Heart left ventricle (tissue), 13 donors: Measurements from ENCODE around the gene CBX4.

ENCODE experiments used
- POLR2A ChIP-seq, 2 donors: fragments of 450-650 bp; IDR thresholded peaks; one replicate each; pipeline ENCODE4 v1.6.1; 2017; ENCODE audit warnings: antibody characterized with exemption in 2 of 2, mild to moderate bottlenecking in 2 of 2, moderate library complexity in 2 of 2
- TF ChIP-seq, protein P1 (sequence below), 12 donors: fragments of 200-600 bp; sonication (generic) in 4 of 12; IDR thresholded peaks; one replicate each; pipeline versions ENCODE4 v1.5.0 to v1.8.0; 2018 to 2022; ENCODE audit warnings: antibody characterized with exemption in 12 of 12, mild to moderate bottlenecking in 5 of 12
- donor health status: ischemic (EF 13 %, LVEDD 7.1; RV severe dilation, severe dysfunction).
- donor health status: DM: no; HTN: yes; CAD: no.
- donor health status: DM: no; HTN: no; CAD: no.
- donor health status: ischemic (EF 25% LVEDD 6.9; RV normal size, moderate dysfunction).
- donor health status: ischemic (EF 25% LVEDD 5.7; RV mildly dilated, moderate dysfunction).
- donor health status: ischemic (EF 35%, LVEDD 5.7; RV mildly dilated, moderate dysfunction).
- donor health status: nonischemic (EF 11% LVEDD 7.7; RV severe dilation, severe dysfunction).
- donor health status: DM: yes; HTN: yes; CAD: no.
- donor health status: PGD.
- donor health status: ischemic (EF 29% LVEDD 5.4; RV normal size, mild dysfunction).
- donor health status: nonischemic (EF 23%, LVEDD 6.1; RV moderate dilation, normal function).

DNA sequence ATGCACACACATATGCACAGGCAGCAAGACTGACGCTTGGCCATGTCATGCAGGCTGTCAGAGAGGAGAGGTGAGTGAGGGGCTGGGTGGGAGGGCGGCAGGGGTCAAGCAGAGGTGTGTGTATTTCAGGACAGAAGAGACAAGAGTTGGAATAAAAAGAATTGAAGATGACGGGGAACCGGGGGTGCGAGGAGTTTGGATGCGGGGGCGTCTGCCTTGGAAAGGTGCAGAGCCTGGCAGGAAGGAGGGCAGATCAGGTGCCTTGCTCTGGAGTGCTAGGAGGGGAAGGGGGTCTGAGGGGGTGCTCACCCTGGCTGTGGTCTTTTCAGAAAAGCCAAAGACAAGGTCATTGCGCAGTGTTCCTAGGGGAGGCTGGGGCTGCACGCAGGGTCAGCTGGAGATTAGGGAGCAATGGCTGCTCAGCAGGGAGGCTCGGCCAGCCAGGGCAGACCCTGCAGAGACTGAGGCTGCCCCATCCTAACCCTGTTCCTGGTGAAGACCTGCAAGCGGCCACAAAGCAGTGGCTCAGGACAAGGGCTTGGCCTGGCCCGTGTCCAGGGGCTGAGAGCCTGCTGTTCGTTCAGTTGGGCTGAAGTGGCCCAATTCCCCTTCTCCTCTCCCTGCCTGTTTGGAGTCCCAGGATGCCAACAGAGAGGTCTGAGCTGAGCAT, 23.7 kb upstream of the CBX4 start:
- TF ChIP-seq POLR2A (IDR thresholded peaks at IDR 0.05), result no peak
- TF ChIP-seq, protein P1, sequence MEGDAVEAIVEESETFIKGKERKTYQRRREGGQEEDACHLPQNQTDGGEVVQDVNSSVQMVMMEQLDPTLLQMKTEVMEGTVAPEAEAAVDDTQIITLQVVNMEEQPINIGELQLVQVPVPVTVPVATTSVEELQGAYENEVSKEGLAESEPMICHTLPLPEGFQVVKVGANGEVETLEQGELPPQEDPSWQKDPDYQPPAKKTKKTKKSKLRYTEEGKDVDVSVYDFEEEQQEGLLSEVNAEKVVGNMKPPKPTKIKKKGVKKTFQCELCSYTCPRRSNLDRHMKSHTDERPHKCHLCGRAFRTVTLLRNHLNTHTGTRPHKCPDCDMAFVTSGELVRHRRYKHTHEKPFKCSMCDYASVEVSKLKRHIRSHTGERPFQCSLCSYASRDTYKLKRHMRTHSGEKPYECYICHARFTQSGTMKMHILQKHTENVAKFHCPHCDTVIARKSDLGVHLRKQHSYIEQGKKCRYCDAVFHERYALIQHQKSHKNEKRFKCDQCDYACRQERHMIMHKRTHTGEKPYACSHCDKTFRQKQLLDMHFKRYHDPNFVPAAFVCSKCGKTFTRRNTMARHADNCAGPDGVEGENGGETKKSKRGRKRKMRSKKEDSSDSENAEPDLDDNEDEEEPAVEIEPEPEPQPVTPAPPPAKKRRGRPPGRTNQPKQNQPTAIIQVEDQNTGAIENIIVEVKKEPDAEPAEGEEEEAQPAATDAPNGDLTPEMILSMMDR (IDR thresholded peaks at IDR 0.05), result no peak
